ENCODE results near the gene AKR7A2.
"Not testable (repeated sequence)": the region's sequence is repeated elsewhere in the genome, so short reads cannot be mapped to it uniquely, and the experiment has no call there.

AKR7A2 gene

DNA sequence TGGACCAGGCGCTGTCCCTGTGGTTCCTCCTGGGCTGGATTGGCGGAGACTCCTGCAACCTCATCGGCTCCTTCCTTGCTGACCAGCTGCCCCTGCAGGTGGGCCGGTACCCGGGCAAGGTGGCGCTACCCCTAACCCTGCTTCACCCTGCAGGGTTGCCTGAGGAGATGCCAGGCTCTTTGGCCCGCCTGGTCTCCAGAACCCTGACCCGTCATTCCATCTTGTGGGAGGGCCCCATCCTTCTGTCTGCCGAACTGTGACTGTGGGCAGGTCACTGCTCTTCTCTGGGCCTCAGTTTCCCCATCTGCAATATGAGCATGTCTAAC lies 12.7 kb upstream of the AKR7A2 start:
- no peak for DNase-seq

DNA sequence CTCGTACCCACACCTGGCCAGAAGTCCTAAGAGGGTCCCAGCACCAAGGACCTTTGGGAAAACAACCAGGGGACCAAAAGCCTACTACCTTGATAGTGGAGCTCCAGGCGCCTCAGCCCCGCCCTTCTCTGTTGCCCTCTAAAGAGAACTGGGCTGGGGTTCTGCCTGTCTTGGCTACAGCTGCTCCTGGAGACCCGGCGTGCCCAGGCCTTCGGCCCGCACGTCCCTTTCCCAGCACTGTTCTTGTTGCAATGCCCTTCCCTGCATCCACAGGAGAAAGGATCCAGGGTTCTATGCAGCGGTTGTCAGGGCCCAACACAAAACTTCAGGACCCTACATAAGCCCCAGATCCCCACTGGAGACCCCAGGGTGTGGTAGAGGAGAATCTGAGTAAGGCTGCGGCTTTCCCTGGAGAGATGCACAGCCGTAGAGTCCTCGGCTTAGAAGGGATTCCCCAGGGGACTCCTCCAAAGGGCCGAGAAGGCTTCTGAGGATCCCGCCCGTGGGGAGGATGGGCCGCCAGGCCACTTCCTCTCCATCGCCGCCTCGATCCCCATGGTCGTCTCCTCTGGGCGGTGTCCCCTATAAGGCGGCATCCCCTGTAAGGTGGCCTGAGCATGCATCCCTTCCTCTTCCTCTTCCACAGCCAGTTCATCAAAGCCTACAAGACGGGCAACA lies 12.2 kb upstream of the AKR7A2 start:
- no peak for DNase-seq

DNA sequence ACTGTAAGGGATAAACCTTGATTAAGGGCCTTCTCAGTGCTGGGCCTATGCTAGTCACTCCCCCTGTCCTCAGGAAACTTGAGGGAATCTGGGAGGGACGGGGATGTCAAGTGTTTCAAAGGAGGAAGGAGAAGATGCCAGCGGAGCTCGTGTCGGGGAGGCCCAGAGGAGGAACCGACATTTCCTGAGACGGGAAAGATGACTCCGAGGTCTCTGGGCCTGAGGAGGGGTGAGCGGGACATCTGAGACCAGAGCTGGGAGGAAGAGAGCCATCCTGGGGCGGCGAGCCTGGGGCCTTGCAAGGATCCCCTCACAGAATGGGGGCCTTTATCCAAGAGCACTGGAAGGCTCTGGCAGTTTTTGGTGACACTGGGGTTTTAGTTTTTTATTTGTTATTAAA lies 10.5 kb upstream of the AKR7A2 start:
- DNase-seq: no peak

DNA sequence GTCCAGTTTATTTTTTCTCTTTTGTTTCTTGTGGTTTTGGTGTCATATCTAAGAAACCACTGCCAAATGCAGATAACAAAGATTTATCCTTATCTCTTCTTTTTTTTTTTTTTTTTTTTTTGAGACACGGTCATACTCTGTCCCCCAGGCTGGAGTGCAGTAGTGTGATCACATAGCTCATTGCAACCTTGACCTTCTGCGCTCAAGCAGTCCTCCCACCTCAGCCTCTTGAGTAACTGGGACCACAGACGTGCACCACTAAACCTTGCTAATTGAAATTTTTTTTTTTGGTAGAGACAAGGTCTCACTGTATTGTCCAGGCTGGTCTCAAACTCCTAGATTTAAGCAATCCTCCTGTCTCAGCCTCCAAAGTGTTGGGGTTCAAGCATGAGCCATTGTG lies 9.1 kb upstream of the AKR7A2 start:
- no peak for DNase-seq

DNA sequence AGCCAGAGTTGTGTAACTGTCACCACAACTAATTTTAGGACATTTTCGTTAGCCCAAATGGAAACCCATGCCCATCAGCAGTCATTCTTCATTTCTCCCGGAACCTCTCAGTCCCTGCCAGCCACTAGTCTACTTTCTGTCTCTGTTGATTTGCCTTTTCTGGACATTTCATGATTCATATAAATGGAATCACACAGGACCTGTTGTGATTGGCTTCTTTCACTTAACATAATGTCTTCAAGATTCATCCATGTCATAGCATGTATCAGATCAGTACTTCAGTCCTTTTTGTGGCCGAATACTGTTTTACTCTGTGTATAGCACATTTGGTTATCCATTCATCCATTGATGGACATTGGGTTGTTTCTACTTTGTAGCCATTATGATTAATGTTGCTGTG lies 7.3 kb upstream of the AKR7A2 start:
- DNase-seq: no peak

DNA sequence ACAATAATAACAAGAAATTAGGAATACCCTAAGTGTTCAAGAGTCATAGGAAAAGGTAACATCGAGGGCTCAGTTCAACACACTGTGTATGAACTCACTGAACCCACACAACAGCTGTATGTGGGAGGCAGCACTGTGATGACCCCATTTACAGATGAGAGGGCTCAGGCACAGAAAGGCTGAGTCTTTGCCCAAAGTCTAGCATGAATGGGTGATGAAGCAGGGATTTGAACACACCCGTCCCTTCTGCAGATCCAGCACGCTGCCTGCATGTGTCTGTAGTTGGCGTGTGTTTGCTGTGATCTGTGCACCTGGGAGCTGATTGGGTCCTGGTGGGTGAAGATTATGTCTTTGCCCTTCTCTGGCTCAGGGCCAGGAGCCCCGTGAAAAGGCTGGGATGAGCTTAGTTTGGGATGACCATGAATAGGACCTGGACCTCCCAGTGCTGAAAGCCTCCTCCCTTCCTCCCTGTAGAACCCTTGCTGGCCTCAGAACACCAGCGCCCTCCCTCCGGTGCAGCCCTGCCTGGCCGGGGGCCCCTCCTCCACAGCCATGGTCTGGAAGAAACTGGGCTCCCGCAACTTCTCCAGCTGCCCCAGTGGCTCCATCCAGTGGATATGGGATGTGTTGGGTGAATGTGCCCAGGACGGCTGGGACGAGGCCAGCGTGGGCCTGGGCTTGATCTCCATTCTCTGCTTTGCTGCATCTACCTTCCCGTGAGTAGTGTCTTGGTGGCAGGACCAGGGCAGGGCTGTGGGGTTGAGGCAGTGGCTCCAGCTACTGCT lies 5.4 kb upstream of the AKR7A2 start:
- no peak for DNase-seq

DNA sequence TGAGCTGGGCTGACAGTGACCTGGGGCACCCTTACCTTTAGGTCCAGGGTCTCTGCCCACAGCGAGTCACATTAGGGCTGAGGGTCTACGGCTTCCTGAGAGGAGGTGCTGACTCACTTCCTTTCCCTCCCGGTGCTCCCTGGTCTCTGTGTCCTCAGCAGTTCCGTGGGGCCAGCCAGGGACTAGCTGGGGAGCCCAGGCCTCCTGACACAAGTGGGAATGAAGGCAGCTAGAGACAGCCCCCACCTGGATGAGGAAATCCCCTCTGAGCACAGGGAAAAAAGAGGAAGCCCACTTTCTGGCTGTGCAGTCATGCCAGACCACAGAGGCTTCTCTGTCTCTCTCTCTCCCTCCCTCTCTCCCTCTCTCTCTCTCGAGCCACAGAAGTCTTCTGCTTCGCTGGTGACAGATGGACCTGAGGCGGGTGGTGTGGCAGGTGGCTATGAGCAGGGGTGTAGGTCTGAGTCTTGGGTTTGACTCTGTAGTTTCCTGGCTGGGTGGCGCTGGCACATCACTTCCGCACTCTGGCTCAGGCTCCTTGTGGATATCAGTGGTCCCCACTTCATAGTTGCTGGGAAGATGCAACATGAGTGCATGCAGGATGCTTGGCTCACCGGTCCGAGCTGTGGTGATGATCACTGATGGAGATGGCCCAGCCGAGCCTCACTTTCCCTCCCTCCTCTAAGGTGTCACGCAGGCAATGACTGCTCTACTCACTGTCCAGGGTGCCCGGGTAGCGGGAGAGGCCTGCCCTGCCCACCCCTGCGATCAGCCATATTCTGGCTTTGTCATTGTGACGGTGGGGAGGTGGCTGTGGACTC lies 3.6 kb upstream of the AKR7A2 start:
- DNase-seq: peak; percentile 35 to 56

DNA sequence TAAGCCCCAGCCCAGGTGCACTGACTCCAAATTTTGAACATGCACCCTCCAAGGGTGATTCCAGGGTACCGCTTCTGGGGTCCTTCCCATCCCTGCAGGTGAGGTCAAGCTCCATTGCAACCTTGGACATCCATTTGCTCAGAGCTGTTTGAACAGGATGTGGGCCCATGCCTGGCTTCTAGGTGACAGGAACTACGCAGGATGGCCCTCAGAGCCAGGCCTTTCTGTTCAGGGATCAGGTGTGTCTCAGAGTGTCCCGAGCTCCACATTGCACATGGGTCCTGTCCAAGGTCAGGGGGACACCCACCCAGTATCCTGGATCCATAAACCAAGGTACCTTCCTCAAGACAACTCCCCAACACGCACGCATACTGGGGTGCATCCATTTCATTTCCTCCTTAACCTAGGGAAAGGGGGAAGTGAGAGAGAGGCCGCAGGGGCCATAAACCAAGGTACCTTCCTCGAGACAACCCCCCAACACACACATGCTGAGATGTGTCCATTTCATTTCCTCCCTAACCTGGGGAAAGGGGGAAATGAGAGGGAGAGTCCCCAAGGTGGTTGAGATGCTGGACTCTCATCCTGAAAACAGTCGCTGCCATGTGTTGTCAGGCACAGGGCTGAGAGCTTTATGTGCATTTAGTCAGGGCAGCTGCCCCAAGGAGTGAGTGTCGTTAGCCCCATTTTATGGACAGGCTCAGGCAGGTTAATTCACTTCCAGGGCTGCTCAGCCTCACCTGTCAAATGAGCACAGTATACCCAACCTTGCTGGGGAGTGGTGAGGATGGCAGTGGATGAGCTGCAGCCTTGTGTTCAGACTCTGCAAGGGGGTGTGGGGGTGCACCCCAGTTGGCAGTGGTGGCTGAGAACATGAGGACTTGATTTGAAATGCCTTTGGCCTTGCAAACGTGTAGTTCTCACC lies 2.3 kb upstream of the AKR7A2 start:
- DNase-seq: no peak

DNA sequence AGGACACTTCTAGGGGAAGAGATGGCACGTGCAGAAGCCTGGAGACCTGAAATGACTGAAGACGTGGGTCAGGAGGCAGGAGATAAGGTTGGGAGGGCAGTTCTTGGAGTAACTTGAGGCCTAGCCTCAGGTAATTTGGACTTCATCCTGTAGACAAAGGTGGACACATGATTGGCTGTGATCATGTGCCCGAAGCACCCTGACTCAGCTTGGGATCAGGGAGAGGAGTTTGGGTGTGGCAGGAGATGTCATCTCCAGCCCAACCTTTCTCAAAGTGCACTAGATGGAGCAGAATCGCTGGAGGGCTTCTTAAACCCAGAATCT lies 1.7 kb upstream of the AKR7A2 start:
- no peak for DNase-seq

DNA sequence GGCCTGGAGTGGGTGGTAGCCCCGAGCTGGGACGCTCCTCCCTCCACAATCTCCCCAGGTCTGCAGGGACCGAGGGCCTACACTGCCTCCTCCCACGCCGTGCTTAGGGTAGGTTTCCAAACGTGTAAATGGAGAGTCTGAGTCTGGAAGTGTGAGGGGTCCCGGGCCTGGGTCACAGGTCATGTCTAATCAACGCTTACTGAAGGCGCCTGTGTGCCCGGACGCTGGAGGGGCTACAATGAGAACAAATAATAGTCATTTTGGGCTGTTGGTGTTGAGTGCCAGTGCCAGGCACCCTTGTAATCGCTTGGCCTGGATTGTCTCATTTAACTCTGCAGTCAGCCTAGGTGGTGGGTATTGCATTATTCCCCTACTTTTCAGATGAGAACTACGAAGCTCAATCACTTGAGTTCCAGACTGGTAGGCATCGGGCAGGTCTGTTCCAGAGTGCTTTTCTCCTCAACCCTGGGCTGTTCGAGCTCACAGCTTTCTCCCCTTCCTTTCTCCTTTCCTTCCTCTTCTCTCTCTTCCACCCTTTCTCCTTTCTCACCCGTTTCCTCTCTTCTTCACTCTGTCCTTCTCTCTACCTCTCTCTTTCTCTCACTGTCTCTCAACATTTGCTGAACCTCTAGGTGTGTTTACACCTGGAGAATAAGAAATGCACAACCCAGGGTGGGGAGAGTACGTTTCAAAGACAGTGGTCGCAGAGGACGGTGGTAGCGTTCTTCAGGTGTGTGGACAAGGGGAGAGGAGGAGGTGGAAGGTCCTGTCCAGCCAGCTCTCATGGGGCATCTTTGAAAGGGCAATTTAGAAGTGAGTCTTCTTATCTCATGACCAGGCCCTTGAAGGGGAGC lies 1.1 kb upstream of the AKR7A2 start:
- DNase-seq: no peak

DNA sequence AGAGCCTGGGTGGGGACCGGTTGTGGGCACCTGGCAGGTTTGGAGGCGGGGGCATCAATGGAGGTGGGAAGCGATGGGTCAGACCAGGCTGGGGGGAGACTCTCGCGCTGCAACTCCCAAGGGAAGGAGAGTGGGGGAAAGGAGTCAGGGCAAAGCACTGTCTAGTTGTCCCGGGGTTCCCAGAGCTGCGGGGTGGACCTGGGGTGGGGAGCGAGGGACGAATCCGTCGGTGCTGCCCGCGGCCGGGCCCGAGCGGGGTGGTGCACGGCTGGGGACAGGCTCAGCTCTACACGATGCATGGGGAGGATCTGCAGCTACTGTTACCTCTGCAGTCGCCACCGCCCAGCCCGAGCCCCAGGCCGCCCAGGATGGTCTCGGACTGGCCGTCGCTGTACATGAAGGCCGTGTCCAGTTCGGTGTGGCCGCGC lies 427 bp downstream of the AKR7A2 start:
- no peak for DNase-seq

DNA sequence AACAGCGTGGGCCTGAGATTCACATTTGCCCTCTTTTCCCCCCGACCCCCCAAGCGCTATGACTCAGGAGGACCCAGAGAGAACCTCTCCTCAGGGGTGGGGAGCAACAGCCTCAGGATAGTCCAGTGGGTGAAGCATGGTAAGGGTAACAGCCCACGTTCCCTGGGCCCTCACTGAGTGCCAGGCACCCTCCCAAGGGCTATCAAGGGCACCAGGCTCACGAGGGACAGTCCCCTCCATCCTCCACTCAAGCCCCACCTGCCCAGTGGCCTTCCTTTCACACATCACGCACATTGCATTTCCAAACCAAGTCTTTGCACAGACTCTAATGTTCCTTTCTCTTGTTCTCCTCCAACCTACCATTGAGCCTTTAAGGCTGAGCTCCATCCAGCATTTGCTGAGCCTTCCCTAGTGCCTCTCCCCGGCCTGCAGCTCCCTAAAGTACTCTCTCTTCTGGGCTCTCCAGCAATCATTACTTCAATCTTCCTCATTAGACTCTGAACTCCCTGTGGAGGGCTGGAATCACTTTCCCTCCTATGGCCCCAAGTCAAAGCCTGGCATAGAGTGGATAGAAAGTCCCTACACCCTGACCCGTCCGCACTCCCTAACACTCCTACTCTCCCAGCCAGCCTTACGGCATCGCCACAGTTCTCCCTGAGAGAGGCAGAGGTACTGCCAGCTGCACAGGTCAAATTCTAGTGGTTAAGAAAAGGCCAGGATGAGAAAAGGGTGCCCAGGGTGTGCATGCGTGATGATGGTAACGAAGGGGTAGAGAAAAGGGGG lies 1.0 kb downstream of the AKR7A2 start:
- no peak for DNase-seq

DNA sequence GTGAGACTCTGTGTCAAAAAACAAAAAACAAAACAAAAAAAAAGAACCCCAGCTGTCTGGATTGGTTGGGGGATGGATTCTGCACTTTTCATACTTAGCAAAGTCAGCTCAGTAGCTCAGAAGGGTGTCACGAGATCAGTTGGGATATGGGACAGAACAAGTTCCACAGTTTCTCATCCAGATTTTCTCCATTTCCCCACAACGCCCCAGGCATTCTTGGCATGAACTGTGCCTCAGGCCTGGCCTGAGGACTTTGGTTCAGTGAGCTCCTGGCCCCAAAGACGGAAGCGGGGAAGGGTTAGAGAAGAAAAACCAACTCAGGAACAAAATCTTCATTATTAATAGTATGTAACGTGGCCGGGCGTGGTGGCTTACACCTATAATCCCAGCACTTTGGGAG lies 1.9 kb downstream of the AKR7A2 start:
- no peak for DNase-seq

DNA sequence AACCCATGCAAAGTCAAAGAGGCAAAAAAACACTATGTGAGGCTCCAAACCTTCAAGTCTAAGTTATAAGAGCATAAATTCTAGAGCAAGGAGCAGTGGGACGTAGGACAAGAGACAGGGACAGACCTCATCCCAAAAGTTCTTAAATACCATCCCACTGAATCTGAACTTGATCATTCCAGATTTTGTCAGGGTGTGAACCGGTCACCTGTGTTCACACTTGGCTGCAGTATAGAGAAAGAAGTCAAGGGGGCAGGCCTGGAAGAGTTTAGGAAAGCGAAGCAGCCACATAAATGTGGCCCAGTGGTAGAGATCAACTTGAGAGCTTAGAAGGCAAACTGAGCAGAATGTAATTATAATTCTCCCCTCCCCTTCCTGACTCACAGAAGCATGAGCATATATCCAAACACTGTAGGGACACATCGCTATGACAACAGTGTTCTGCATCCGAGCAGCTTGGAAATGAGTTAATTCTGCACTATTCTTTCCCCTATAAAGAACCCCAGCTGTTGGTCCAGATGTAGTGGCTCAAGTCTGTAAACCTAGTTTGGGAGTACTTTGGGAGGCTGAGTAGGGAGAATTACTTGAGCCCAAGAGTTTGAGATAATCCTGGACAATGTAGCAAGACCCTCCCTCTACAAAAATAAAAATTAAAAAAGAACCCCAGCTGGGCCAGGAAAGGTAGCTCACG lies 2.7 kb downstream of the AKR7A2 start:
- no peak for DNase-seq

DNA sequence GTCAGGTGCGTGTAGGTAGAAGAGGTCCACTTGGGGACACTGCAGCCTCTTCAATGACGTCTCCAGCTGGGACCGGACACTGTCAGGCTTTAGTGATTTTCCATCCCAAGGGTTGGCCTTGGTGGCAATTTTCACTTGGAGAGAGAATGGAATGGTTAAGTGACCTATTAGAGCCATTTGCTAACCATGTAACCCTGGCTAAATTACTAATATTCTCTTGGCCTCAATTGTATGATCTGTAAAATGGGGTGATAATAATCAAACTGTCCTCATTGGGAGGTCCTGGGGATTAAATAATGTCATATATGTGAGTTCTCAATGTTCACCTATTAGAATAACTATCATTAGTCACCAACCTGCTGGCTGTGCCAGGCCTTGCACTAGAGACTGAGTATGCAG lies 3.4 kb downstream of the AKR7A2 start:
- DNase-seq: no peak

DNA sequence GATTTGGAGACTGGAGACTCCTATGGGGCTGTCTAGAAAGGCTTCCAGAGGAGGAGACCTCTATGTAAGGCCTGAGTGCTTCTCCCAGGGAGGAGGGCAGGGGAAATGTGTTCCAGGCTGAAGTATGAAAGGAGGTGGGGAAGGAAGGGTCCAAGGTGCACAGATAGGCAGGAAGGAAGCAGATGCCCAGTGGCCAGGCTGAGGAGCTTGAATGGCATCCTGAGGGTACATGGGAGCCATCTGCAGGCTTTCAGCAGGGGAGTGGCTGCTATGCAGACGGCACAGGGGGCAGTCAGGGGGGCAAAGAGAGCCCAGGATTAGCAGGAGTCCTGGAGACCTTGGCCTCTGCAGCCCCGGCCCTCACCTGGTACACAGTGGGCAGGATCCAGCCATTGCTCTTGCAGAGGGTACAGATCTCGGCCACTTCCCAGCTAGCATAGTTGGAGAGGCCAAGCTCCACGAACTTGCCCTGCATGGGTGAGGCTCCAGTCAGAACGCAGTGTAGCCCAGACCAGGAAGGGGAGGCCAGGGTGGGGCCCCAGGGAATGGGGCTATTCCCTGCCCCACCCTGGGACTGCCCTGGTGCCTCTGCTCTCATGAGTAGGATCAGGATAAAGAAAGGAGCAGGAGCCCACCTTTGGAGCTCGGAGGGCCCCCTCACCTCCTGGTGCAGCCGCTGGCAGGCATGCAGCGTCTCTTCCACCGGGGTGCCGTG lies 4.0 kb downstream of the AKR7A2 start:
- no peak for DNase-seq

DNA sequence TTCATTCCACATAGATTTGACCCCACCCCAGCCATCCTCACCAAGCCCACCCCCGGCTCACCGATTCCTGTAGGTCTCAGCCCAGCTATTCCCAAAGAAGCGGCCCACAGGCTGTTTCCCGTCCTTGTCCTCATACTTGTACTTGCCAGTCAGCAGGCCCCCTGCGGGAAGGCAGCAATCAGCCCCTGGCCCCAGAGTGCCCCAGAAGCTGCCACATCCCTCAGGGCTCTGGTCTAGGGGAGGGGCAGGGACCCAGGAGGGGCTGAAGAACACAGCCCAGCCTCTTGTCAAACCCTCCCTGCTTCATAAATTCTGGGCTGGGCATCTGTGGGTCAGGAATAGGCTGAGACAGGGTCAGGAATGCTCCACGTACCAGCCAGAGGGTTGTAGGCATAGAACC lies 5.0 kb downstream of the AKR7A2 start:
- no peak for DNase-seq

DNA sequence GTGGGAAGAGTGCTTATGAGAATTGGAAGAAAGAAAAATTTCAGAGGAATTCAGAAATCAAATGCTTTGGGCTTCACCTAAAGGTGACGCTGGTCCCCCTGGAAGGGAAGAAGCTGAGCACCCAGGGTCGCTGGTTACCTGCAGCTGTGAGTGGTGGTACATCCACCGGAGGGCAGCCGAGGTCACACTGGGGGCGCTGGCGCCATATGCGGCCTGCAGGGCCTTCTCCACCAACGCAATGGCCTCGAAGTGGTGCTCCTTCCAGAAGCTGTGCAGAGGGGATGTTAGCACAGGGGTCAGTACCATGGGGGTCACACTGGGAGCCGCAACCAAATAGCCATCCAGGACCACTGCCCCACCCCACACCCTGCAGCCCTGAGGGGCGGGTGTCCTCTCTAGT lies 6.1 kb downstream of the AKR7A2 start:
- no peak for DNase-seq

DNA sequence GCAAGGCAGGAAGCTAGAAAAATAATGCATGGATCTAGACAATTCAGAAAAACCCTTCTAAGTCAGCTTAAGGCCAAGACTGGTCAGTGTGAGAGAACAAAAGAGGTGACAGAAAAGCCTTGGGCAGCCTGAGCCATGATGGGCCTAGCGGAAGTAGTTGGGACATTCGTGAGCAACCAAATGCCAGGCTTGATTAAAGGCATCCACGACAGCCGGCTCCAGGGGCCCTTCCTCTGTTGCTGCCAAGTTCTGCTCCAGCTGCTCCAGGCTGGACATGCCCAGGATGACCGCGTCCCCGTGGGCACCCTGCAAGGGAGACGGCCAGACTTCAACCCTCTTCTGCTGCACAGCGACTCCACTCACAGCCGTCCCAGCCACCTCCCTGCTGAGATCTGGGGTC lies 7.9 kb downstream of the AKR7A2 start:
- DNase-seq: not testable (repeated sequence)

DNA sequence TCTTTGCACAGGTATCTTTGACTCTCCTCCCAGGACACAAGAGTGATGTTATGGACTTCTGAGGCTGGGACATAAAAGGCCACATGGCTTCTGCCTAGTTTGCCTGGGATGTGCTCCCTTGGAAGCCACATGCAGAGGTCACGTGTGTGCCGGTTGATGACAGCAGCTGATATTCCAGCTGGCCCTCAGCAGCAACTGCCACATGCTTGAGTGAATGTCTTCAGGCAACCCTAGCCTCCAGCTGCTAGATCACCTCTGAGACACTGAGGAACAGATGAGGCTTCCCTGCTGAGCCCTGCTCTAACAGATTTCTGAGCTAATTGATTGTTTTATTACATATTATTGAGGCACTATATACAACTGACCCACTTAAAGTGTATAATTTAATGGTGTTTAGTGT lies 11.7 kb downstream of the AKR7A2 start:
- no peak for DNase-seq

All from cerebellar nuclear complex (tissue), 1 donor.